Cortex of kidney (tissue), 1 donor: ENCODE data around the gene TM2D1.
"Not testable (repeated sequence)": the region's sequence is repeated elsewhere in the genome, so short reads cannot be mapped to it uniquely, and the experiment has no call there.

Experiments used
- DNase-seq: peaks from one replicate; lab custom pipeline; 2025; lab: John Stamatoyannopoulos, UW

The TM2D1 gene

GRCh38 chr1:61724813-61725694, at the start of gene TM2D1:
TSS of gene TM2D1 (minus strand) at chr1:61725141. CDS start at chr1:61725120, 21 bp downstream.
- no peak for DNase-seq

- DNase-seq, result no peak
Measured at GRCh38 chr1:61770131-61770530, 45.2 kb upstream of the TM2D1 start.

GRCh38 chr1:61757950-61758349, 33.0 kb upstream of the TM2D1 start:
- no peak for DNase-seq

GRCh38 chr1:61756773-61757172, 31.8 kb upstream of the TM2D1 start:
- DNase-seq, result no peak

- DNase-seq, result no peak
Measured at GRCh38 chr1:61754545-61754944, 29.6 kb upstream of the TM2D1 start.

- DNase-seq, result no peak
Measured at GRCh38 chr1:61753998-61754508, 29.1 kb upstream of the TM2D1 start.

GRCh38 chr1:61752921-61753389, 28.0 kb upstream of the TM2D1 start:
- no peak for DNase-seq

- no peak for DNase-seq
Measured at GRCh38 chr1:61749574-61749973, 24.6 kb upstream of the TM2D1 start.

GRCh38 chr1:61748566-61748965, 23.6 kb upstream of the TM2D1 start:
- no peak for DNase-seq

GRCh38 chr1:61746813-61747212, 21.9 kb upstream of the TM2D1 start:
- DNase-seq, result no peak

- no peak for DNase-seq
Measured at GRCh38 chr1:61743716-61744580, 19.0 kb upstream of the TM2D1 start.

- DNase-seq, result no peak
Measured at GRCh38 chr1:61743431-61743705, 18.4 kb upstream of the TM2D1 start.

- DNase-seq, result no peak
Measured at GRCh38 chr1:61742620-61743430, 17.9 kb upstream of the TM2D1 start.

GRCh38 chr1:61741711-61742619, 17.0 kb upstream of the TM2D1 start, which contains the start of gene PATJ:
TSS of gene PATJ (plus strand) at chr1:61742480. CDS start at chr1:61762893, 20,413 bp downstream.
- peak; percentile 32 for DNase-seq

GRCh38 chr1:61740751-61741700, 16.1 kb upstream of the TM2D1 start:
- no peak for DNase-seq

- DNase-seq, result no peak
Measured at GRCh38 chr1:61732726-61733125, 7.8 kb upstream of the TM2D1 start.

GRCh38 chr1:61730679-61731078, 5.7 kb upstream of the TM2D1 start:
- not testable (repeated sequence) for DNase-seq

GRCh38 chr1:61727544-61727943, 2.6 kb upstream of the TM2D1 start:
- DNase-seq, result no peak

- no peak for DNase-seq
Measured at GRCh38 chr1:61724506-61724812, 482 bp downstream of the TM2D1 start.
